HL-60 (cell line): ENCODE results near the gene PDGFC.

Experiments
- DNase-seq, 2 experiments: peaks; one replicate each; pipeline ENCODE4 v3.0.0-alpha.2; 2010 to 2020; ENCODE audit warnings: low read depth in 1 of 2, low spot score in 1 of 2
- H3K27ac ChIP-seq: fragments of 250-450 bp; sonication (Bioruptor Pico); replicated peaks from 2 replicates; pipeline ENCODE4 v1.5.1; 2020; ENCODE audit warnings: mild to moderate bottlenecking, moderate library complexity
- H3K27me3 ChIP-seq: fragments of 250-450 bp; sonication (Bioruptor Pico); 2 replicates; pipeline ENCODE4 v1.5.1; 2021; ENCODE audit warnings: mild to moderate bottlenecking, moderate library complexity; ENCODE audit not compliant: insufficient read depth, poor library complexity, severe bottlenecking
- H3K4me3 ChIP-seq: replicated peaks from 2 replicates; pipeline ENCODE4 v1.5.1; 2011; ENCODE audit warnings: mild to moderate bottlenecking, control low read depth, low read length; ENCODE audit not compliant: insufficient read depth
- GABPA ChIP-seq: IDR thresholded peaks from 2 replicates; pipeline ENCODE4 v1.6.1; 2012; ENCODE audit warnings: low read depth
- POLR2AphosphoS5 ChIP-seq: IDR thresholded peaks from 2 replicates; pipeline ENCODE4 v1.6.1; 2012; ENCODE audit warnings: low read depth
- REST ChIP-seq: IDR thresholded peaks from 2 replicates; pipeline ENCODE4 v1.6.1; 2012; ENCODE audit warnings: low read depth; ENCODE audit not compliant: insufficient replicate concordance
- SPI1 ChIP-seq: IDR thresholded peaks from 2 replicates; pipeline ENCODE4 v1.6.1; 2012; ENCODE audit warnings: low read depth, mild to moderate bottlenecking, borderline replicate concordance
- TF ChIP-seq, protein P1 (sequence below): IDR thresholded peaks from one replicate; pipeline ENCODE4 v1.5.1; 2011; ENCODE audit warnings: low read length, control low read depth, inconsistent platforms; ENCODE audit not compliant: insufficient read depth

Gene PDGFC

DNA sequence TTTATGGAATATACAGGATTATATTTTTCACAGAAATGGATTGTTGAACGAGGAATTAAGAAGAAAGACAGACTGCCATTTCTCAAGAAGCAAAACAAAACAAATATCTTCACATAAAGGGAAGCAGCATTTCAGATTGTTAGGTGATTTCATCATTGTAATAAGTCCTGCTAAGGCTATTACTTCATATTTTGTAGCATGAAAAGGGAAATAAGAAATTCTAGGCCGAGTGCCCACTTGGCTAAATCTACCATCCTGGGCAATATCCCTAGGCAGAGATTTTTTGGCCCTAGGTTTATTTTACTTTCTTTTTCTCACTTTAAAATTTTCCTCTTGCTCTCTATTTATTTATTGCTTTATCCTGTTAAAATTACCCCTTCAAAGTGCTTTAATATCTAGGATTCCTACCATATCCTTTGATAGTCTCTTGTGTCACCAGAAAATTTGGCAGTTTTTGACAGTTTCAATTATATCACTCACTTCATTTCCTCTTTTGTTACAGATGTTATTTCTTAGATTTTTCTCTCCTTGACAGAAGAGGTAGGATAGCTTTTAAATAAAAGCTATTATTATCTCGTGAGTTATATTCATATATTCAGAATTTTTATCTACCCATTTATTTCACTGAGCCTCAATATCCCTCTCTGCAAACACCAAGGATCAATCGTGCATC lies 142.3 kb downstream of the PDGFC start:
- TF ChIP-seq GABPA (no peak; the same call in 1 of the 2 replicates), SPI1 (peak; percentile 82), POLR2AphosphoS5 (no peak), REST (no peak)
- TF ChIP-seq, protein P1, sequence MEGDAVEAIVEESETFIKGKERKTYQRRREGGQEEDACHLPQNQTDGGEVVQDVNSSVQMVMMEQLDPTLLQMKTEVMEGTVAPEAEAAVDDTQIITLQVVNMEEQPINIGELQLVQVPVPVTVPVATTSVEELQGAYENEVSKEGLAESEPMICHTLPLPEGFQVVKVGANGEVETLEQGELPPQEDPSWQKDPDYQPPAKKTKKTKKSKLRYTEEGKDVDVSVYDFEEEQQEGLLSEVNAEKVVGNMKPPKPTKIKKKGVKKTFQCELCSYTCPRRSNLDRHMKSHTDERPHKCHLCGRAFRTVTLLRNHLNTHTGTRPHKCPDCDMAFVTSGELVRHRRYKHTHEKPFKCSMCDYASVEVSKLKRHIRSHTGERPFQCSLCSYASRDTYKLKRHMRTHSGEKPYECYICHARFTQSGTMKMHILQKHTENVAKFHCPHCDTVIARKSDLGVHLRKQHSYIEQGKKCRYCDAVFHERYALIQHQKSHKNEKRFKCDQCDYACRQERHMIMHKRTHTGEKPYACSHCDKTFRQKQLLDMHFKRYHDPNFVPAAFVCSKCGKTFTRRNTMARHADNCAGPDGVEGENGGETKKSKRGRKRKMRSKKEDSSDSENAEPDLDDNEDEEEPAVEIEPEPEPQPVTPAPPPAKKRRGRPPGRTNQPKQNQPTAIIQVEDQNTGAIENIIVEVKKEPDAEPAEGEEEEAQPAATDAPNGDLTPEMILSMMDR: no peak
- Histone ChIP-seq H3K27me3 (no peaks in the 10 kb centered on the region), H3K4me3 (no peak overlapping the region), H3K27ac (peak overlapping the region; percentile 65)
- DNase-seq: peak; percentile 2 to 41

- DNase-seq: no peak
- TF ChIP-seq POLR2AphosphoS5 (no peak), SPI1 (no peak)
- TF ChIP-seq, protein P1: no peak
- H3K27me3 ChIP-seq: no peaks in the 10 kb centered on the region
- H3K4me3 ChIP-seq: no peak overlapping the region
- no peak overlapping the region for H3K27ac ChIP-seq
Observed at GRCh38 chr4:156827519-156827918, 144.1 kb downstream of the PDGFC start.

- TF ChIP-seq POLR2AphosphoS5 (no peak), SPI1 (no peak), GABPA (no peak), REST (no peak)
- TF ChIP-seq, protein P1: no peak
- H3K4me3 ChIP-seq: no peak overlapping the region
- no peak for DNase-seq
- no peaks in the 10 kb centered on the region for H3K27me3 ChIP-seq
- H3K27ac ChIP-seq: no peak overlapping the region
Observed at GRCh38 chr4:156825074-156825473, 146.5 kb downstream of the PDGFC start.
